DOHH2 (cell line): ENCODE results near the gene UGT1A3.

Experiments
- CTCF ChIP-seq: fragments of 200-600 bp; sonication (generic); IDR thresholded peaks from one replicate; pipeline ENCODE4 v1.5.1; 2014; ENCODE audit warnings: antibody characterized with exemption, mild to moderate bottlenecking, low read depth, low read length; ENCODE audit not compliant: poor library complexity, severe bottlenecking
- EZH2phosphoT487 ChIP-seq: fragments of 200-600 bp; sonication (generic); IDR thresholded peaks from 2 replicates; pipeline ENCODE4 v1.6.1; 2017; ENCODE audit warnings: borderline replicate concordance, mild to moderate bottlenecking, antibody characterized with exemption, low read length, moderate library complexity, mixed read lengths

DNA sequence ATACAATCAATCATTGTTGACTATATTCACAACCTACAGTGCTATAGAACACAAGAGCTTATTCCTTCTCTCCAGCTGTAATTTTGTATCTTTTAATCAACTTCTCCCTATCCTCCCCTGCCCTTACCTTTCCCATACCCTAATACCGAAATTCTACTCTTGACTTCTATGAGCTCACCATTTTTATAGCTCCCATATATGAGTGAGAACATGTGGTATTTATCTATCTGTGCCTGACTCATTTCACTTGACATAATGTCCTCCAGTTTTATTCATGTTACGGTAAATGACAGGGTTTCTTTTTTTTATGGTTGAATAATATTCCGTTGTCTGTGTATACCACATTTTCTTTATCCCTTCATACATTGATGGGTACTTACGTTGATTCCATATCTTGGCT, 51.9 kb downstream of the UGT1A3 start:
- TF ChIP-seq CTCF (no peak), EZH2phosphoT487 (no peak)
